H9 (cell line): ENCODE data around the gene SLC12A5. TPM values are rescaled to one million over a fixed set of nuclear protein-coding genes. Genes with fewer than 3 reads are reported as not detected.
A peak's percentile ranks its signal among the peaks of the same experiment; 100 is the strongest.

ENCODE experiments used
- DNase-seq: peaks from one replicate; pipeline ENCODE4 v3.0.0-alpha.2; 2017
- H2AFZ ChIP-seq: one replicate; pipeline ENCODE4 v1.6.1; 2013; ENCODE audit warnings: mild to moderate bottlenecking, low read length, control low read depth, moderate library complexity
- H2AK5ac ChIP-seq: 2 replicates; pipeline ENCODE4 v1.6.1; 2013; ENCODE audit warnings: low read length, control low read depth, mixed read lengths; ENCODE audit not compliant: insufficient read length
- H2BK120ac ChIP-seq: one replicate; pipeline ENCODE4 v1.6.1; 2013; ENCODE audit warnings: low read depth, mild to moderate bottlenecking, low read length, control low read depth, inconsistent platforms; ENCODE audit not compliant: poor library complexity, severe bottlenecking
- H2BK12ac ChIP-seq: 2 replicates; pipeline ENCODE4 v1.6.1; 2013; ENCODE audit warnings: low read length, control low read depth, mixed read lengths, low read depth; ENCODE audit not compliant: insufficient read length
- H2BK15ac ChIP-seq: 2 replicates; pipeline ENCODE4 v1.6.1; 2013; ENCODE audit warnings: low read depth, low read length, control low read depth
- H2BK20ac ChIP-seq: one replicate; pipeline ENCODE4 v1.6.1; 2013; ENCODE audit warnings: low read depth, mild to moderate bottlenecking, low read length, control low read depth, inconsistent platforms; ENCODE audit not compliant: poor library complexity, severe bottlenecking
- H2BK5ac ChIP-seq: 2 replicates; pipeline ENCODE4 v1.6.1; 2013; ENCODE audit warnings: low read length, control low read depth, mixed read lengths; ENCODE audit not compliant: insufficient read length
- H3K14ac ChIP-seq: 2 replicates; pipeline ENCODE4 v1.6.1; 2013; ENCODE audit warnings: low read length, control low read depth; ENCODE audit not compliant: insufficient read depth
- H3K18ac ChIP-seq: 2 replicates; pipeline ENCODE4 v1.6.1; 2013; ENCODE audit warnings: low read depth, mild to moderate bottlenecking, mixed read lengths, low read length, control low read depth; ENCODE audit not compliant: insufficient read length
- H3K23ac ChIP-seq: 2 replicates; pipeline ENCODE4 v1.6.1; 2013; ENCODE audit warnings: low read length, control low read depth, mixed read lengths, low read depth; ENCODE audit not compliant: insufficient read length
- H3K23me2 ChIP-seq: 2 replicates; pipeline ENCODE4 v1.6.1; 2013; ENCODE audit warnings: low read depth, mild to moderate bottlenecking, mixed read lengths, low read length, control low read depth; ENCODE audit not compliant: insufficient read length, poor library complexity, severe bottlenecking
- H3K27ac ChIP-seq: 2 replicates; pipeline ENCODE4 v1.5.1; 2013; ENCODE audit warnings: low read length, control low read depth, mixed read lengths, low read depth; ENCODE audit not compliant: insufficient read length
- H3K27me3 ChIP-seq: 2 replicates; pipeline ENCODE4 v1.6.1; 2013; ENCODE audit warnings: low read length, control low read depth, inconsistent platforms; ENCODE audit not compliant: insufficient read depth
- H3K4ac ChIP-seq: 2 replicates; pipeline ENCODE4 v1.6.1; 2013; ENCODE audit warnings: low read depth, mild to moderate bottlenecking, control low read depth, inconsistent platforms, low read length, moderate library complexity
- H3K4me1 ChIP-seq: 2 replicates; pipeline ENCODE4 v1.6.1; 2013; ENCODE audit warnings: low read length, control low read depth, inconsistent platforms; ENCODE audit not compliant: insufficient read depth
- H3K4me2 ChIP-seq: 2 replicates; pipeline ENCODE4 v1.6.1; 2013; ENCODE audit warnings: low read length, control low read depth, mixed read lengths; ENCODE audit not compliant: insufficient read length, insufficient read depth
- H3K56ac ChIP-seq: 2 replicates; pipeline ENCODE4 v1.6.1; 2013; ENCODE audit warnings: low read depth, mild to moderate bottlenecking, mixed read lengths, low read length, control low read depth; ENCODE audit not compliant: insufficient read length
- H3K79me1 ChIP-seq: 2 replicates; pipeline ENCODE4 v1.6.1; 2013; ENCODE audit warnings: low read depth, mild to moderate bottlenecking, moderate library complexity, low read length, control low read depth, inconsistent platforms; ENCODE audit not compliant: insufficient read depth, poor library complexity, severe bottlenecking
- H3K79me2 ChIP-seq: 2 replicates; pipeline ENCODE4 v1.6.1; 2013; ENCODE audit warnings: low read length, control low read depth, inconsistent platforms; ENCODE audit not compliant: insufficient read depth
- H3K9ac ChIP-seq: 2 replicates; pipeline ENCODE4 v1.6.1; 2013; ENCODE audit warnings: low read length, control low read depth, mixed read lengths; ENCODE audit not compliant: insufficient read length; ENCODE audit errors: extremely low read depth
- H3K9me3 ChIP-seq: one replicate; pipeline ENCODE4 v1.6.1; 2013; ENCODE audit warnings: low read depth, low read length, inconsistent platforms; ENCODE audit not compliant: control insufficient read depth
- H3T11ph ChIP-seq: one replicate; pipeline ENCODE4 v1.6.1; 2013; ENCODE audit warnings: mild to moderate bottlenecking, low read length, control low read depth, inconsistent platforms
- H4K20me1 ChIP-seq: one replicate; pipeline ENCODE4 v1.6.1; 2013; ENCODE audit not compliant: control insufficient read depth, insufficient read length, insufficient read depth
- H4K5ac ChIP-seq: 2 replicates; pipeline ENCODE4 v1.6.1; 2013; ENCODE audit warnings: low read depth, mild to moderate bottlenecking, mixed read lengths, low read length, control low read depth; ENCODE audit not compliant: insufficient read length
- H4K8ac ChIP-seq: replicated peaks from 2 replicates; pipeline ENCODE4 v1.6.1; 2013; ENCODE audit warnings: low read length, control low read depth, mixed read lengths, low read depth; ENCODE audit not compliant: insufficient read length
- H4K91ac ChIP-seq: 2 replicates; pipeline ENCODE4 v1.6.1; 2013; ENCODE audit warnings: low read depth, mild to moderate bottlenecking, moderate library complexity, mixed read lengths, low read length, control low read depth; ENCODE audit not compliant: insufficient read length
- H3K27ac Mint-ChIP-seq, 3 experiments: 2 replicates in 2 of 3; 3 replicates in 1 of 3; pipeline ENCODE4 v1.8.0; 2020 to 2021; ENCODE audit warnings: mixed read lengths in 3 of 3, mild to moderate bottlenecking in 1 of 3, moderate library complexity in 1 of 3
- H3K27me3 Mint-ChIP-seq: 2 replicates; pipeline ENCODE4 v1.8.0; 2021; ENCODE audit warnings: low read depth, mild to moderate bottlenecking, moderate library complexity, mixed read lengths
- H3K36me3 Mint-ChIP-seq, 3 experiments: 2 replicates in 2 of 3; 3 replicates in 1 of 3; pipeline ENCODE4 v1.8.0; 2020 to 2021; ENCODE audit warnings: low read depth in 3 of 3, mixed read lengths in 3 of 3; ENCODE audit not compliant: insufficient read depth in 1 of 3
- H3K4me1 Mint-ChIP-seq, 2 experiments: 2 replicates each; pipeline ENCODE4 v1.8.0; 2020; ENCODE audit warnings: mixed read lengths in 2 of 2
- H3K4me3 Mint-ChIP-seq, 2 experiments: 2 replicates in 1 of 2; 3 replicates in 1 of 2; pipeline ENCODE4 v1.8.0; 2020 to 2021; ENCODE audit warnings: mild to moderate bottlenecking in 2 of 2, mixed read lengths in 2 of 2, moderate library complexity in 1 of 2
- H3K9me3 Mint-ChIP-seq, 2 experiments: 2 replicates in 1 of 2; 3 replicates in 1 of 2; pipeline ENCODE4 v1.8.0; 2020; ENCODE audit warnings: mild to moderate bottlenecking in 2 of 2, mixed read lengths in 2 of 2, moderate library complexity in 1 of 2
- CTCF ChIP-seq: fragments of 200-600 bp; sonication (generic); conservative IDR thresholded peaks from 3 replicates; pipeline ENCODE4 v1.8.0; 2021; ENCODE audit warnings: antibody characterized with exemption, mild to moderate bottlenecking
- WGBS: extraction: QIAGEN DNeasy Blood & Tissue Kit; methylation state at CpG from one replicate; pipeline ENCODE4 v1.1.7; 2013; ENCODE audit warnings: missing lambda C conversion rate, low lambda C conversion rate, mixed read lengths; ENCODE audit not compliant: insufficient read length; ENCODE audit errors: extremely low coverage; 5-methylcytosine and 5-hydroxymethylcytosine counted together
- total RNA-seq: library from RNA; stranded (reverse); gene quantifications from 2 replicates; pipeline ENCODE4 v1.2.1, GENCODE V29; 2021

The SLC12A5 gene
- total RNA-seq, 1 experiment from 2014 or later = 8.7 TPM

DNA sequence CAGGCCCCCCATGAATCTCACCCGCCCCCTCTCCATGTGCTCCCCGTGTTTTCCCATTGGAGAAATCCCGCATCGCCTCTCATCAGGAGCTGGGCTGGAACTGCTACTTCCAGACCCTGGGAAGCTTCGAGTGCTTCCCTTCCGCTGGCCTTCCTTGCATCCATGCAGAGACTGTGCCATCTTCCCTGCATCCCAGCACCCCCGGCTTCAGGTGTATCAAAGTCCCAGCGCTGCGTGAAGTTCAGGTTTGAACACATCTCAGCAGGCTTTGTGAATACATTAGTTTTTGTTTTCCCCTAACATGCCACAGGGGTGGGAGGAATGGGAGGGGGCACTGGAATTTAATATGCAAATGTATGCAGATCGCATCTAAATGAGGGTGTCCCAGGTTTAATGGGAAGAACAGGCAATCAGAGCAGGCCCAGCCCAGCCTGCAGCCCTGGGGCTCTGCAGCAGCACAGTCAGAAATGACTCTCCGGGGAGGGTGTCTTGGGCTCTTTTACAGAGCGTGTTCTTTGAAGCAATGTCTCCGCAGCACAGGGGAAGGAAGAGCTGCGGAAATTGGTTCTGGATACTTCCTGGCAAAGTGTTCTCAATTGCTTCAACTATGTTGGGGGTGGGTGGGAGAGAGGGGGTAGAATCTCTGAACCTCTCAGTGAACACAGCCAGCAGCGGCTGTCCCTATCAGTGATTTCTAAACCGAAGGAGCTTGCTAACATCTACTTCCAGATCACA, 28.6 kb upstream of the SLC12A5 start:
- no peaks in the 10 kb centered on the region for H3K79me2 ChIP-seq
- Mint-ChIP-seq H3K4me1 (peaks cover 29 to 39% of the 10 kb centered on the region in 2 experiments), H3K36me3 (no peaks in the 10 kb centered on the region), H3K27ac (peak overlapping the region in 1 of 3 experiments; percentile 14; a peak in 2 of 7 replicates), H3K9me3 (no peaks in the 10 kb centered on the region), H3K27me3 (no peaks in the 10 kb centered on the region; the same call in 1 of the 2 replicates), H3K4me3 (peak overlapping the region in 1 of 2 experiments; percentile 67; a peak in 2 of 5 replicates)
- H2AFZ ChIP-seq = no peak overlapping the region
- H3K56ac ChIP-seq = no peak overlapping the region
- no peak overlapping the region for H4K5ac ChIP-seq
- no peak overlapping the region for H3K18ac ChIP-seq
- no peak overlapping the region for H2BK5ac ChIP-seq
- H3K79me1 ChIP-seq = no peaks in the 10 kb centered on the region
- no peak overlapping the region for H3K23ac ChIP-seq
- H2AK5ac ChIP-seq = no peak overlapping the region
- no peak overlapping the region for H3K4ac ChIP-seq
- no peak overlapping the region for H2BK120ac ChIP-seq
- no peak overlapping the region for H4K8ac ChIP-seq
- H4K91ac ChIP-seq = no peak overlapping the region
- no peak overlapping the region for H3K27ac ChIP-seq
- no peaks in the 10 kb centered on the region for H3K9me3 ChIP-seq
- H3K9ac ChIP-seq = no peak overlapping the region
- no peaks in the 10 kb centered on the region for H3K23me2 ChIP-seq
- H3K14ac ChIP-seq = no peak overlapping the region
- H2BK15ac ChIP-seq = no peak overlapping the region
- no peaks in the 10 kb centered on the region for H4K20me1 ChIP-seq
- no peak overlapping the region for H2BK12ac ChIP-seq
- no peak for DNase-seq
- no peaks in the 10 kb centered on the region for H3K27me3 ChIP-seq
- H3K4me2 ChIP-seq = no peak overlapping the region
- peaks cover 5% of the 10 kb centered on the region; the same call in 1 of the 2 replicates for H3K4me1 ChIP-seq
- no peak overlapping the region for H3T11ph ChIP-seq
- no peak overlapping the region for H2BK20ac ChIP-seq
- TF ChIP-seq CTCF = no peak
- WGBS = no CpG with 5 or more reads among the region's 16 CpGs
